H9 (cell line): Measurements from ENCODE around the gene REG3G. TPM values are rescaled to one million over a fixed set of nuclear protein-coding genes. Genes with fewer than 3 reads are reported as not detected.

Experiments used
- DNase-seq: peaks from one replicate; pipeline ENCODE4 v3.0.0-alpha.2; 2017
- H2AFZ ChIP-seq: one replicate; pipeline ENCODE4 v1.6.1; 2013; ENCODE audit warnings: mild to moderate bottlenecking, low read length, control low read depth, moderate library complexity
- H2AK5ac ChIP-seq: 2 replicates; pipeline ENCODE4 v1.6.1; 2013; ENCODE audit warnings: low read length, control low read depth, mixed read lengths; ENCODE audit not compliant: insufficient read length
- H2BK120ac ChIP-seq: one replicate; pipeline ENCODE4 v1.6.1; 2013; ENCODE audit warnings: low read depth, mild to moderate bottlenecking, low read length, control low read depth, inconsistent platforms; ENCODE audit not compliant: poor library complexity, severe bottlenecking
- H2BK12ac ChIP-seq: 2 replicates; pipeline ENCODE4 v1.6.1; 2013; ENCODE audit warnings: low read length, control low read depth, mixed read lengths, low read depth; ENCODE audit not compliant: insufficient read length
- H2BK15ac ChIP-seq: 2 replicates; pipeline ENCODE4 v1.6.1; 2013; ENCODE audit warnings: low read depth, low read length, control low read depth
- H2BK20ac ChIP-seq: one replicate; pipeline ENCODE4 v1.6.1; 2013; ENCODE audit warnings: low read depth, mild to moderate bottlenecking, low read length, control low read depth, inconsistent platforms; ENCODE audit not compliant: poor library complexity, severe bottlenecking
- H2BK5ac ChIP-seq: 2 replicates; pipeline ENCODE4 v1.6.1; 2013; ENCODE audit warnings: low read length, control low read depth, mixed read lengths; ENCODE audit not compliant: insufficient read length
- H3K14ac ChIP-seq: 2 replicates; pipeline ENCODE4 v1.6.1; 2013; ENCODE audit warnings: low read length, control low read depth; ENCODE audit not compliant: insufficient read depth
- H3K18ac ChIP-seq: 2 replicates; pipeline ENCODE4 v1.6.1; 2013; ENCODE audit warnings: low read depth, mild to moderate bottlenecking, mixed read lengths, low read length, control low read depth; ENCODE audit not compliant: insufficient read length
- H3K23ac ChIP-seq: 2 replicates; pipeline ENCODE4 v1.6.1; 2013; ENCODE audit warnings: low read length, control low read depth, mixed read lengths, low read depth; ENCODE audit not compliant: insufficient read length
- H3K23me2 ChIP-seq: 2 replicates; pipeline ENCODE4 v1.6.1; 2013; ENCODE audit warnings: low read depth, mild to moderate bottlenecking, mixed read lengths, low read length, control low read depth; ENCODE audit not compliant: insufficient read length, poor library complexity, severe bottlenecking
- H3K27ac ChIP-seq: 2 replicates; pipeline ENCODE4 v1.5.1; 2013; ENCODE audit warnings: low read length, control low read depth, mixed read lengths, low read depth; ENCODE audit not compliant: insufficient read length
- H3K27me3 ChIP-seq: 2 replicates; pipeline ENCODE4 v1.6.1; 2013; ENCODE audit warnings: low read length, control low read depth, inconsistent platforms; ENCODE audit not compliant: insufficient read depth
- H3K4ac ChIP-seq: 2 replicates; pipeline ENCODE4 v1.6.1; 2013; ENCODE audit warnings: low read depth, mild to moderate bottlenecking, control low read depth, inconsistent platforms, low read length, moderate library complexity
- H3K4me1 ChIP-seq: 2 replicates; pipeline ENCODE4 v1.6.1; 2013; ENCODE audit warnings: low read length, control low read depth, inconsistent platforms; ENCODE audit not compliant: insufficient read depth
- H3K4me2 ChIP-seq: 2 replicates; pipeline ENCODE4 v1.6.1; 2013; ENCODE audit warnings: low read length, control low read depth, mixed read lengths; ENCODE audit not compliant: insufficient read length, insufficient read depth
- H3K56ac ChIP-seq: 2 replicates; pipeline ENCODE4 v1.6.1; 2013; ENCODE audit warnings: low read depth, mild to moderate bottlenecking, mixed read lengths, low read length, control low read depth; ENCODE audit not compliant: insufficient read length
- H3K79me1 ChIP-seq: 2 replicates; pipeline ENCODE4 v1.6.1; 2013; ENCODE audit warnings: low read depth, mild to moderate bottlenecking, moderate library complexity, low read length, control low read depth, inconsistent platforms; ENCODE audit not compliant: insufficient read depth, poor library complexity, severe bottlenecking
- H3K79me2 ChIP-seq: 2 replicates; pipeline ENCODE4 v1.6.1; 2013; ENCODE audit warnings: low read length, control low read depth, inconsistent platforms; ENCODE audit not compliant: insufficient read depth
- H3K9ac ChIP-seq: 2 replicates; pipeline ENCODE4 v1.6.1; 2013; ENCODE audit warnings: low read length, control low read depth, mixed read lengths; ENCODE audit not compliant: insufficient read length; ENCODE audit errors: extremely low read depth
- H3K9me3 ChIP-seq: one replicate; pipeline ENCODE4 v1.6.1; 2013; ENCODE audit warnings: low read depth, low read length, inconsistent platforms; ENCODE audit not compliant: control insufficient read depth
- H3T11ph ChIP-seq: one replicate; pipeline ENCODE4 v1.6.1; 2013; ENCODE audit warnings: mild to moderate bottlenecking, low read length, control low read depth, inconsistent platforms
- H4K20me1 ChIP-seq: one replicate; pipeline ENCODE4 v1.6.1; 2013; ENCODE audit not compliant: control insufficient read depth, insufficient read length, insufficient read depth
- H4K5ac ChIP-seq: 2 replicates; pipeline ENCODE4 v1.6.1; 2013; ENCODE audit warnings: low read depth, mild to moderate bottlenecking, mixed read lengths, low read length, control low read depth; ENCODE audit not compliant: insufficient read length
- H4K8ac ChIP-seq: replicated peaks from 2 replicates; pipeline ENCODE4 v1.6.1; 2013; ENCODE audit warnings: low read length, control low read depth, mixed read lengths, low read depth; ENCODE audit not compliant: insufficient read length
- H4K91ac ChIP-seq: 2 replicates; pipeline ENCODE4 v1.6.1; 2013; ENCODE audit warnings: low read depth, mild to moderate bottlenecking, moderate library complexity, mixed read lengths, low read length, control low read depth; ENCODE audit not compliant: insufficient read length
- H3K27ac Mint-ChIP-seq, 3 experiments: 2 replicates in 2 of 3; 3 replicates in 1 of 3; pipeline ENCODE4 v1.8.0; 2020 to 2021; ENCODE audit warnings: mixed read lengths in 3 of 3, mild to moderate bottlenecking in 1 of 3, moderate library complexity in 1 of 3
- H3K27me3 Mint-ChIP-seq: 2 replicates; pipeline ENCODE4 v1.8.0; 2021; ENCODE audit warnings: low read depth, mild to moderate bottlenecking, moderate library complexity, mixed read lengths
- H3K36me3 Mint-ChIP-seq, 3 experiments: 2 replicates in 2 of 3; 3 replicates in 1 of 3; pipeline ENCODE4 v1.8.0; 2020 to 2021; ENCODE audit warnings: low read depth in 3 of 3, mixed read lengths in 3 of 3; ENCODE audit not compliant: insufficient read depth in 1 of 3
- H3K4me1 Mint-ChIP-seq, 2 experiments: 2 replicates each; pipeline ENCODE4 v1.8.0; 2020; ENCODE audit warnings: mixed read lengths in 2 of 2
- H3K4me3 Mint-ChIP-seq, 2 experiments: 2 replicates in 1 of 2; 3 replicates in 1 of 2; pipeline ENCODE4 v1.8.0; 2020 to 2021; ENCODE audit warnings: mild to moderate bottlenecking in 2 of 2, mixed read lengths in 2 of 2, moderate library complexity in 1 of 2
- H3K9me3 Mint-ChIP-seq, 2 experiments: 2 replicates in 1 of 2; 3 replicates in 1 of 2; pipeline ENCODE4 v1.8.0; 2020; ENCODE audit warnings: mild to moderate bottlenecking in 2 of 2, mixed read lengths in 2 of 2, moderate library complexity in 1 of 2
- whole genome bisulfite sequencing: extraction: QIAGEN DNeasy Blood & Tissue Kit; methylation state at CpG from one replicate; pipeline ENCODE4 v1.1.7; 2013; ENCODE audit warnings: missing lambda C conversion rate, low lambda C conversion rate, mixed read lengths; ENCODE audit not compliant: insufficient read length; ENCODE audit errors: extremely low coverage; 5-methylcytosine and 5-hydroxymethylcytosine counted together
- long read RNA-seq: library from polyadenylated mRNA; unstranded; transcript quantifications from one replicate; pipeline ENCODE4 v2.0.0, GENCODE V29; 2020
- total RNA-seq: library from RNA; stranded (reverse); gene quantifications from 2 replicates; pipeline ENCODE4 v1.2.1, GENCODE V29; 2021
- TF ChIP-seq, protein P1 (sequence below): fragments of 200-600 bp; sonication (generic); conservative IDR thresholded peaks from 3 replicates; pipeline ENCODE4 v1.8.0; 2021; ENCODE audit warnings: antibody characterized with exemption, mild to moderate bottlenecking

The REG3G gene
- total RNA-seq: not detected in 2 replicates
- long read RNA-seq: 0 reads

DNA sequence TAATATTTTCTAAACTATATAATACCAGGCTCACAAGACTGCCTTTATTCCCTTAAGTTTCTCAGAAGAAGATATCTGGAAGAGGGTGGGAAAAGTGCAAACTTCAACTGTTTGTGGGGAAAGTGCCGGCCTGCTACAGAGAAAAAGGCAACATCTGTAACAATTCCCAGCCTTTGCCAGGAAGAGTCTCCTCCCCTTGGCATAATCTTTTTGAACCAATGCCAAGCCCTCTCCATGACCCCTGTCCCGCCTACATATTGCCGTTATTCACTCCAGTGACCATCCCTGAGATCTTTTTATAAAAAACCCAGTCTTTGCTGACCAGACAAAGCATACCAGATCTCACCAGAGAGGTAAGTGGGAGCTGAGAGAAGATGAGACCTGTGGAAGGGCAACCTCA lies at the start of gene REG3G:
TSS of gene REG3G (plus strand) at position 282 of the 400 bp plus-strand sequence. CDS start 392 bp downstream, outside the sequence.
- Mint-ChIP-seq H3K27ac (no peak within 1 kb of the TSS; a peak in 1 of 7 replicates), H3K9me3 (peaks cover under 1 to 2% of the 10 kb centered on the region in 2 experiments; a peak in 2 of 5 replicates), H3K4me3 (no peak within 1 kb of the TSS), H3K27me3 (no peaks in the 10 kb centered on the region), H3K4me1 (peaks cover 0 to under 1% of the 10 kb centered on the region in 2 experiments; a peak in 3 of 4 replicates), H3K36me3 (no peaks in the 10 kb centered on the region)
- no peak within 1 kb of the TSS for H4K91ac ChIP-seq
- H2AFZ ChIP-seq: no peak within 1 kb of the TSS
- no peak within 1 kb of the TSS for H3K4ac ChIP-seq
- no peak within 1 kb of the TSS for H2AK5ac ChIP-seq
- no peak within 1 kb of the TSS for H2BK15ac ChIP-seq
- H3K56ac ChIP-seq: no peak within 1 kb of the TSS
- no peak for DNase-seq
- H4K5ac ChIP-seq: no peak within 1 kb of the TSS
- H3K27me3 ChIP-seq: no peaks in the 10 kb centered on the region
- no peak within 1 kb of the TSS for H3T11ph ChIP-seq
- H3K27ac ChIP-seq: no peak within 1 kb of the TSS
- H2BK5ac ChIP-seq: no peak within 1 kb of the TSS
- no peak within 1 kb of the TSS for H3K14ac ChIP-seq
- no peak within 1 kb of the TSS for H2BK20ac ChIP-seq
- no peaks in the 10 kb centered on the region for H3K23me2 ChIP-seq
- no peaks in the 10 kb centered on the region; the same call in 1 of the 2 replicates for H3K79me2 ChIP-seq
- H3K18ac ChIP-seq: no peak within 1 kb of the TSS
- no peaks in the 10 kb centered on the region for H3K9me3 ChIP-seq
- H3K4me2 ChIP-seq: no peak within 1 kb of the TSS
- H3K79me1 ChIP-seq: no peaks in the 10 kb centered on the region
- no peak within 1 kb of the TSS for H4K8ac ChIP-seq
- H3K4me1 ChIP-seq: no peaks in the 10 kb centered on the region
- no CpG with 5 or more reads among the region's 3 CpGs for WGBS
- H4K20me1 ChIP-seq: no peaks in the 10 kb centered on the region
- H2BK120ac ChIP-seq: no peak within 1 kb of the TSS
- H3K23ac ChIP-seq: no peak within 1 kb of the TSS
- TF ChIP-seq, protein P1, sequence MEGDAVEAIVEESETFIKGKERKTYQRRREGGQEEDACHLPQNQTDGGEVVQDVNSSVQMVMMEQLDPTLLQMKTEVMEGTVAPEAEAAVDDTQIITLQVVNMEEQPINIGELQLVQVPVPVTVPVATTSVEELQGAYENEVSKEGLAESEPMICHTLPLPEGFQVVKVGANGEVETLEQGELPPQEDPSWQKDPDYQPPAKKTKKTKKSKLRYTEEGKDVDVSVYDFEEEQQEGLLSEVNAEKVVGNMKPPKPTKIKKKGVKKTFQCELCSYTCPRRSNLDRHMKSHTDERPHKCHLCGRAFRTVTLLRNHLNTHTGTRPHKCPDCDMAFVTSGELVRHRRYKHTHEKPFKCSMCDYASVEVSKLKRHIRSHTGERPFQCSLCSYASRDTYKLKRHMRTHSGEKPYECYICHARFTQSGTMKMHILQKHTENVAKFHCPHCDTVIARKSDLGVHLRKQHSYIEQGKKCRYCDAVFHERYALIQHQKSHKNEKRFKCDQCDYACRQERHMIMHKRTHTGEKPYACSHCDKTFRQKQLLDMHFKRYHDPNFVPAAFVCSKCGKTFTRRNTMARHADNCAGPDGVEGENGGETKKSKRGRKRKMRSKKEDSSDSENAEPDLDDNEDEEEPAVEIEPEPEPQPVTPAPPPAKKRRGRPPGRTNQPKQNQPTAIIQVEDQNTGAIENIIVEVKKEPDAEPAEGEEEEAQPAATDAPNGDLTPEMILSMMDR: no peak
- no peak within 1 kb of the TSS for H2BK12ac ChIP-seq
- H3K9ac ChIP-seq: no peak within 1 kb of the TSS
